Stimulated activated CD4-positive, alpha-beta T cell treated with anti-CD3 and anti-CD28 coated beads, Interleukin-1b, Interleukin-23, amount 100 ng/mL, for 24 hours (primary cell): Measurements from ENCODE around the gene SLC22A7.
"Not testable (repeated sequence)": the region's sequence is repeated elsewhere in the genome, so short reads cannot be mapped to it uniquely, and the experiment has no call there.

ENCODE experiments used
- DNase-seq, 4 experiments: peaks; one replicate each; pipeline ENCODE4 v3.0.0-alpha.2; 2020; ENCODE audit warnings: low read depth in 4 of 4, low spot score in 1 of 4

The SLC22A7 gene

DNA sequence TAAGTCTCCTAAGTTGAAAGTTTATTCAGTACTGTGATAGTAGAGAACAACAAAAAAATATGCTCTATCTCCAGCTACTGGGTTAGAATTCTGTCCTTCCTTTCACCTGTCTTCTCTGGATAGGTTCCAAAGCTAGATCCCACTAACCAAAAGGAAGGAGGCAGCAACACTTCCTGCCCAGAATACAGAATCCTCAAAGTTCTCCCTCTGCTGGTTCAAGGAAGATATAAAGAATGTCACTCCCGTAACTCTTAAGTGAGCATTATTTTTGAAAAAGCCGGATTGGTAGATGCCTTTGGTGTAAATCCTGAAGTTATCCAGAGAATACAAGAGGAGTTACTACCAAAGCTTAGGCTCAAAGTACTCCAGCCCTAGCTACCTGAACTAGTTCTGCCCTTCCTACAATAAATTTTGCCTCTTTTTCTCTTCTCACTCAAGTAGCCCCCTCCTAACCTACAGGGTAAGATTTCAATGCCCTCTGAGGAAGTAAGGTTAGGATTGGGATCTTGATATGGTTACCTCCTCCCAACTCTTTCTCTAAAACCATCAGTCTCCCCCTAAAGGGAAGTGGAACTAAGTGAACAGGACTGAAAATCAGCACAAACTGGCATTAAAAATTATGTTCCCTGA lies 36.5 kb downstream of the SLC22A7 start:
- DNase-seq: no peak

DNA sequence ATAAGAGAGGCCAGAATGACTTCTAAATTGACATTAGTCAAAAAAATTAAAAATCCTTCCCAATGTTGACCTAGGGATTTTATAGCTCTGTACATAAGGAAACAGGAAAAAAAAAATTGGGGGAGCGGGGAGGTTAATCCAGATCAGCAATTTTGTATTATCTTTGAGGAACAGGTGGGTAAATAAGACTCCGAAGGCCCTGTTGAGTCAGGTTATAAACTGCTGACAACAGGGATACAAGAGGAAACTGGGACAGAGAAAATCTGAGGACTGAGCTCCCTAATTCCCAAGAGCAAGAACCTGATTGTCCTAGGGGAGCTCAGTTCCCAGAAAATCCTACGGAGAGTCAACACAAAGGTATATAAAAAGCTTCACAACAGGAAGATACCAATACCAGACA lies 37.4 kb downstream of the SLC22A7 start:
- no peak for DNase-seq

GRCh38 chr6:43336382-43336781 lies 38.3 kb downstream of the SLC22A7 start:
- no peak for DNase-seq

GRCh38 chr6:43338243-43338642 lies 40.2 kb downstream of the SLC22A7 start:
- DNase-seq: no peak

DNA sequence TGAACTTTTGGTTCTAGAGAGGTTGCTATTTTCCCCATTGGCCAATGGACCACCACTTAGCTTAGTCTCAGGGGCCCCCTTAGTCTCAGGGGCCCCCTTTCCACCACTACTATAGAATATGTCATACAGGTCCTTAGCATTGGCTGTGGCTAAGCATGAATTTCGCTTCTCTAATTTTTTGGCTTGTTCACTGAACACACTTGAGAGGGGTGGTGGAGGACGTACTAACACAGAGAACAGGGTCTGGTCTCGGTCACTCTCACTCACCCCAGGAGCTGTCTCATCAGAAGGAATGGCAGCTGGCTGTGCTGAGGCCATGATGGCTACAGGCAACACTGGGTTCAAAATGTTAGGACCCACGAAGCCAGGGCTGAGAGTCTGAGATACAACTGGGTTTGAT lies 41.1 kb downstream of the SLC22A7 start:
- no peak for DNase-seq

GRCh38 chr6:43346243-43346642 lies 48.2 kb downstream of the SLC22A7 start:
- DNase-seq: not testable (repeated sequence)

GRCh38 chr6:43347021-43347420 lies 49.0 kb downstream of the SLC22A7 start:
- DNase-seq: no peak

GRCh38 chr6:43347444-43347843 lies 49.4 kb downstream of the SLC22A7 start:
- no peak for DNase-seq

DNA sequence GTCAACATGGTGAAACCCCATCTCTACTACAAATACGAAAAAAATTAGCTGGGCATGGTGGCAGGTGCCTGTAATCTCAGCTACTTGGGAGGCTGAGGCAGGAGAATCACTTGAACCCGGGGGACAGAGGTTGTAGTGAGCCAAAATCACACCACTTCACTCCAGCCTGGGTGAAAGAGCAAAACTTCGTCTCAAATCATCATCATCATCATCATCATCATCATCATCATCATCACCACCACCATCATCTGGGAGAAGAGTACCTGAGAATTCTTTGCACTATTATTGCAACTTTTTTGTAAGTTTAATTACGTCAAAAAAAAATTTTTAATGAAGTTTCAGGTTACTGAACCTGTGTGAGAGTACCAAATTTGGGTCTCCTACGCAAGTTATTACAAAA lies 53.9 kb downstream of the SLC22A7 start:
- DNase-seq: not testable (repeated sequence)
